NOMO-1 treated with DMSO at 0.1 percent for 48 hours (cell line): Measurements from ENCODE around the gene CYP2C19.
"Not testable (repeated sequence)": the region's sequence is repeated elsewhere in the genome, so short reads cannot be mapped to it uniquely, and the experiment has no call there.

Source experiments
- DNase-seq: peaks from one replicate; lab custom pipeline; 2025; ENCODE audit not compliant: unreplicated experiment; lab: John Stamatoyannopoulos, UW

Gene CYP2C19

DNA sequence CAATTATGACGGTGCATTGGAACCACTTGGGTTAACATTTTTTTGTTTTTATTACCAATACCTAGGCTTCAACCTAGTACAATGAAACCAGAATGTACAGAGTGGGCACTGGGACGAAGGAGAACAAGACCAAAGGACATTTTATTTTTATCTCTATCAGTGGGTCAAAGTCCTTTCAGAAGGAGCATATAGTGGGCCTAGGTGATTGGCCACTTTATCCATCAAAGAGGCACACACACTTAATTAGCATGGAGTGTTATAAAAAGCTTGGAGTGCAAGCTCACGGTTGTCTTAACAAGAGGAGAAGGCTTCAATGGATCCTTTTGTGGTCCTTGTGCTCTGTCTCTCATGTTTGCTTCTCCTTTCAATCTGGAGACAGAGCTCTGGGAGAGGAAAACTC is at the start of gene CYP2C19:
Gene CYP2C19 (plus strand): TSS at position 289 of the 400 bp plus-strand sequence. CDS start 25 bp downstream, at position 314.
- DNase-seq: no peak

GRCh38 chr10:94725871-94726270 is 36.6 kb upstream of the CYP2C19 start:
- no peak for DNase-seq

DNA sequence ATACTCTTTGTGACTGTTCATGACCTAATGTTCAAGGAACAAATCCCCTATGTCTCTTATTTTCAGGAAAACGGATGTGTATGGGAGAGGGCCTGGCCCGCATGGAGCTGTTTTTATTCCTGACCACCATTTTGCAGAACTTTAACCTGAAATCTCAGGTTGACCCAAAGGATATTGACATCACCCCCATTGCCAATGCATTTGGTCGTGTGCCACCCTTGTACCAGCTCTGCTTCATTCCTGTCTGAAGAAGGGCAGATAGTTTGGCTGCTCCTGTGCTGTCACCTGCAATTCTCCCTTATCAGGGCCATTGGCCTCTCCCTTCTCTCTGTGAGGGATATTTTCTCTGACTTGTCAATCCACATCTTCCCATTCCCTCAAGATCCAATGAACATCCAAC is 27.3 kb upstream of the CYP2C19 start:
- DNase-seq: no peak

DNA sequence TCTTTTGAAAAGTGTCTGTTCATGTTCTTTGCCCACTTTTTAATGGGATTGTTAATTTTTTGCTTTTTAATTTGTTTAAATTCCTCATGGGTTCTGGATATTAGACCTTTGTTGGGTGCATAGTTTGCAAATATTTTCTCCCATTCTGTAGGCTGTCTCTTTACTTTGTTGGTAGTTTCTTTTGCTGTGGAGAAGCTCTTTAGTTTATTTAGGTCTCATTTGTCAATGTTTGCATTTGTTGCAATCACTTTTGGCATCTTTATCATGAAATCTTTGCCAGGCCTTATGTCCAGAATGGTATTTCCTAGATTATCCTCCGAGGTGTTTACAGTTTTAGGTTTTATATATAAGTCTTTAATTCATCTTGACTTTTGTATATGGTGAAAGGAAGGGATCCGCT is 23.9 kb upstream of the CYP2C19 start:
- DNase-seq: no peak

GRCh38 chr10:94747137-94747536 is 15.3 kb upstream of the CYP2C19 start:
- DNase-seq: no peak

DNA sequence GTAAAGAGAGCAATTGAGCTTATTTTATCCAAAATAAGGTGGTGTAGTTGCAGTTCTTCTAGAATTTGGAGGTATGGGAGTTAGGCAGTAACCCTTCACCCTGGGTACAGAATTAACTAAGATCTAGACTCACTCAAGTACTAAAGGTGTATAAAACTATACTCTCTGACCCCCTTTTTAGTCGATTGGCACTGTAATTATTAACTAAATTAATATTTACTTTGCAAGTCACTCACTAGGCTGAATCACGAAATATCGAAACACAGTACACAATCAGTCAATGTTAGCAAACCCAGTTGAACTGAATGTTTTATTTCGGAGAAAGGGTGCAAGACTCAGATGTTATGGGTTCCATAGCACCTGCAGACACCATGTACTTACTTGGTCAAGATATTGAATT is 14.6 kb upstream of the CYP2C19 start:
- no peak for DNase-seq

DNA sequence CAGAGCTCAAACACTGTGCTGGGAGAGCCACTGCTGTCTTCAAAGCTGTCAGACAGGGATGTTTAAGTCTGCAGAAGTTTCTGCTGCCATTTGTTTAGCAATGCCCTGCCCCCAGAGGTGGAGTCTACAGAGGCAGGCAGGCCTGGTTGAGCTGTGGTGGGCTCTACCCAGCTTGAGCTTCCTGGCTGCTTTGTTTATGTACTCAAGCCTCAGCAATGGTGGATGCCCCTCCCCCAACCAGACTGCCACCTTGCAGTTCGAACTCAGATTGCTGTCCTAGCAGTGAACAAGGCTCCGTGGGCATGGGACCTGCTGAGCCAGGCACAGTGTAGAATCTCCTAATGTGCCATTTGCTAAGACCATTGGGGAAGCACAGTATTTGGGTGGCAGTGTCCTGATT is 4.6 kb upstream of the CYP2C19 start:
- DNase-seq: no peak

DNA sequence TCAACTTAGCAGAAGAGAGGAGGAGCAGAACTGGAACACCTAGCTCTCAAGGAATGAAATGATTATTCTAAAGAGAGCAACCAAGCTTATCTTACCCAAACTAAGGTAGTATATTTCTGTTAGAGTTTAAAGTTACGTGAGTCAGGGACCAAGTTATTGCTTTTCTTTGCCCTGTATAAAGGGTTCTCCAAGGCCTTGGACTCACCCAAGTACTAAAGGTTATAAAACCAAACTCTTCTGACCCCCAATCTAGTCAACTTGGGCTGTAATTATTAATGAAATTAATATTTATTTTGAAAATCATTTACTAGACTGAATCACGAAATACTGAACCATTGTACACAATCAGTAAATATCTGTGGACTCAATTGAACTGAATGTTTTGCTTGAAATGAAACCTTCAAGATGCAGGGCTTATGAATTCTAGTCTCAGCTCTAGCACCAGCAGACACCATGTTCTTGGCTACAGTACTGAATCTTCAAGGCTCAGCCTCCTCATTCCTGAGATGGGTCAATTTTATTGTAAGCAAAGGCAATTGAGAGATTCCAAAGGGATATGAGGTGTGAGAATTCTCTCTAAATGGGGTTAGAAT is 1.8 kb upstream of the CYP2C19 start:
- DNase-seq: no peak

GRCh38 chr10:94775425-94775824 is 12.9 kb downstream of the CYP2C19 start:
- not testable (repeated sequence) for DNase-seq

- no peak for DNase-seq
Measured at GRCh38 chr10:94777886-94778458, 15.5 kb downstream of the CYP2C19 start.

DNA sequence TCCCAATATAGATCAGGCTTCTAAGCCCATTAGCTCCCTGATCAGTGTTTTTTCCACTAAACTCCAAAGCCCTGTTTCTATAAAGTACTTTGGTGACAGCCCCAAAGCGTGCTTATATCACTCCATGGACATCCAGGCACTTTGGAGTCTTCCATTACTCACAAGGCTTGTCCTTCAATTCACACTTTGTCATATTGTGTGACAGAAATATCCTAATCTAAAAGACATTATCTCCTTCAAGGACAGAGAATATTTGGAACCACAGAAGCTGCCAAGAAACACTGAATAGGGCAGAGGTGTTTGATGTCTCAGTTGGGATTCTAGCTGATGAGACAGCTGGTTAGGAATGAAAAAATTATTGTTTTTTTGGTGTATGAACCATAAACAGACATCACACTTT is 18.4 kb downstream of the CYP2C19 start:
- no peak for DNase-seq

GRCh38 chr10:94784256-94784655 is 21.8 kb downstream of the CYP2C19 start:
- no peak for DNase-seq

- DNase-seq: no peak
Measured at GRCh38 chr10:94785211-94785610, 22.7 kb downstream of the CYP2C19 start.

DNA sequence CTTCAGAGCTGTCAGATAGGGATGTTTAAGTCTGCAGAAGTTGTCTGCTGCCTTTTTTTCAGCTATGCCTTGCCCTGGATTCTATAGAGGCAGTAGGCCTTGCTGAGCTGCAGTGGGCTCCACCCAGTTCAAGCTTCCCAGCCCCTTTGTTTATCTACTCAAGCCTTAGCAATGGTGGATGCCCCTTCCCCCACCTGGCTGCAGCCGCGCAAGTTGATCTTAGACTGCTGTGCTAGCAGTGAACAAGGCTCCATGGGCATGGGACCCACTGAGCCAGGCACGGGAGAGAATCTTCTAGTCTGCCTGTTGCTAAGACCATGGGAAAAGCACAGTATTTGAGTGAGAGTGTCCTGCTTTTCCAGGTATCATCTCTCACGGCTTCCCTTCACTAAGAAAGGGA is 38.1 kb downstream of the CYP2C19 start:
- DNase-seq: not testable (repeated sequence)

- DNase-seq: no peak
Measured at GRCh38 chr10:94803307-94803706, 40.8 kb downstream of the CYP2C19 start.

DNA sequence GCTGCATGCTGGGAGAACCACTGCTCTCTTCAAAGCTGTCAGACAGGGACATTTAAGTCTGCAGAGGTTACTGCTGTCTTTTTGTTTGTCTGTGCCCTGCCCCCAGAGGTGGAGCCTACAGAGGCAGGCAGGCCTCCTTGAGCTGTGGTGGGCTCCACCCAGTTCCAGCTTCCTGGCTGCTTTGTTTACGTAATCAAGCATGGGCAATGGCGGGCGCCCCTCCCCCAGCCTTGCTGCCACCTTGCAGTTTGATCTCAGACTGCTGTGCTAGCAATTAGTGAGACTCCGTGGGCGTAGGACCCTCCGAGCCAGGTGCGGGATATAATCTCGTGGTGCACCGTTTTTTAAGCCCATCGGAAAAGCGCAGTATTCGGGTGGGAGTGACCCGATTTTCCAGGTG is 67.5 kb downstream of the CYP2C19 start:
- not testable (repeated sequence) for DNase-seq

DNA sequence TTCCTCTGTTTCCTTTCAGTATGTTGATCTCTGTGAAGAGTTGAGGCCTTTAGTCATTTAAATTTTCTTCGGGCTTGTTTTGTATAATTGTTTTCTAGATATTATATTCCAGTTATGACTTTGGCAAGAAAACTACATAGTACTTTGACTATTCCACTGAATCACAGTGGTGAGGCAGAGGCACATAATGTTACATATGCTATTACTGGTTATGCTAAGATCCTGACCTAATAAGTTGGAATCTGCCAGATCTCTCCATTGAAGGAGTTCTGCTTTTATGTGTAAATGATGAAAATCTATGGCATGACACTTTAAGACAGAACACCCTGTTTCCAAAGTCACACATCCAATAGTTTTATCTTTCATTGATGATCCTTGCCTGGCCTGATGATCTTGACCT is 83.7 kb downstream of the CYP2C19 start:
- DNase-seq: no peak

DNA sequence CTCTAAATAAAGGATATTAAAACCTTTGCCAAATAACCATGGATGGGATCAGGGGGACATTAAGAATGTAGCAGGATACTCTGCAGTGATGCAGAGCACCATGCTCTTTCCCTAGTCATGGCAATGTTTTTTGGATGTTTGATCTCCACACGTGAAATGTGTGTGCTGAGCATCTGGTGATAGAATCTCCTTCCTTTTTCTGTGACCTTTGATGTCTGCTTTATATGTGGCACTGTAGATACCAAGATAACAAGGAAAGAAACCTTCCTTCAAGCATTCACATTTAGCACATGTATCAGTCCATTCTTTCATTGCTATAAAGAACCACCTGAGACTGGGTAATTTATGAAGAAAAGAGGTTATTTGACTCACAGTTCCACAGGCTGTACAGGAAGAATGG is 88.3 kb downstream of the CYP2C19 start:
- no peak for DNase-seq

DNA sequence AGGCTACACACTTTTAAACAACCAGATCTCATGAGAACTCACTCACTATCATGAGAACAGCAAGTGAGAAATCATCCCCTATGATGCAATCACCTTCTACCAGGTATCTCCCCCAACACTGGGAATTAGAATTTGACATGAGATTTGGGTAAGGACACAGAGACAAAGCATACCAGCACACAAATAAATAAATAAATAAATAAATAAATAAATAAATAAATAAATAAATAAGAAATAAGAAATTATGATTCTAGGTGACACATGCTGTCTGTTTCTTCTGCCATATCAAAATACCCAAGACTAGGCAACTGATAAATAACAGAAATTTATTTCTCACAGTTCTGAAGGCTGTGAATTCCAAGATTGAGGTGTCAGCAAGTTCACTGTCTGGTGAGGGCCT is 88.8 kb downstream of the CYP2C19 start:
- no peak for DNase-seq

- DNase-seq: no peak
Measured at GRCh38 chr10:94852438-94852837, 90.0 kb downstream of the CYP2C19 start.

- DNase-seq: no peak
Measured at GRCh38 chr10:94853065-94853464, 90.6 kb downstream of the CYP2C19 start.

- no peak for DNase-seq
Measured at GRCh38 chr10:94858005-94858404, 95.5 kb downstream of the CYP2C19 start.

DNA sequence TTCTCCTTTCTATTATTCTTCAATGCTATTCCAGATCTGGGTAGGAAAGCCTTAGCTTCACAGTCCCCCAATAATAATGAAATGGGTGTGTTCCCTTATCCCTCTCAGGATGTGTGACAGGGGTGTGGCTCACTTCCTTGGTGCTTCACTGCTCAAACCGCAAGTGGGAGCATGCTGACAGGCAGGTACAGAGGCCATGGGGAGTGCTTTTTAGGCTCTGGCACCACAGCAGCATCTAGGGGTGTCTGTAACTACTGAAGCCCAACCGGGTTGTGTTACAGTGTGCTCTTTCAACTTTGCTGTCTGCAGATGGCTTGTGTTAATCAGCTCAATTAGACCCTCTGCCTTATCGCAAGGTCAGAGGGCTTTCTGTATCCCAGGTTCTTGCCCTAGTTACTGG is 96.6 kb downstream of the CYP2C19 start:
- DNase-seq: no peak
